Activated CD4-positive, CD25-positive, alpha-beta regulatory T cell (primary cell): Measurements from ENCODE around the gene CRB3.
"Not testable (repeated sequence)": the region's sequence is repeated elsewhere in the genome, so short reads cannot be mapped to it uniquely, and the experiment has no call there.

Source experiments
- DNase-seq, 4 experiments: peaks; one replicate each; lab custom pipeline; 2025; lab: John Stamatoyannopoulos, UW

CRB3 gene

GRCh38 chr19:6464070-6464873, at the start of gene CRB3:
CRB3 (plus strand) TSS chr19:6464271; CDS start chr19:6464702, 431 bp downstream.
- peak in 3 of 4 experiments; percentile 5 to 40 (median 31) for DNase-seq

DNA sequence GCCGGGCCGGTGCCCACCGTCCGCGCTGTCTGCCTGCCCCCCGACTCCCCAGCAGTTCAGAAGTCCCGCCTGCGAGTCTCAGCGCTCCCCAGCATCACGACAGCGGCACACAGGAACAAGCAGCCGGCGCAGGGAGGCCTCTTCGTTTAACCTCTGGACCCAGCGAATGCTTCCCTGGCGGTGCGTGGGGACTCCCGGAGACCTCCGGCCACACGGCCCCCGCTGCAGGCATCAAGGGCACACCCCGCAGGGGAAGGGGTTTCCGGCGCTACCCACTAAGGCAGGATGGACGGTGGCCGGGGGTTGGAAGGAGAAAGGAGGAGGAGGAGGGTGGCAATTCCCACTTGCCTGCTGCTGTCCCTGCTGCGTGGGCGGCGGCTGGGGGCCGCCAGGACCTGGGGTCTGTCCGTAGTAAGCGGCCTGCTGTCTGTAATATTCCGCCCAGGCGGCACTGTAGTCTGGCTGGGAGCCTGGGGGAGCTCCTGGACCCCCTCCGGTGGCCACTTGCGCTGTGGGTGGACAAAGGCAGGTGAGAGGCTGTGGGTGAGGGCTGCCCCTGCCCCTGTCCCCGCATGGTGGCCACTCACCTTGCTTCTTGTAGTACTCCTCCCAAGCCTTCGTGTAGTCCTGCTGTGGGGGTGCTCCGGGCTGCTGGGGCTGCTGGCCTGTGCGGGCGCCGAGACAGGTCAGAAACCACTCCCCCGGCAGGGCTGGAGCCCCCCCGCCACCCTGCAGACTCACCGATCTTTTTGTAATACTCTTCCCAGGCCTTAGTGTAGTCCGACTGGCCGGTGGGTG, 49.1 kb upstream of the CRB3 start:
- DNase-seq, result no peak

GRCh38 chr19:6415591-6416190, 48.4 kb upstream of the CRB3 start:
- no peak for DNase-seq

GRCh38 chr19:6416658-6417405, 47.2 kb upstream of the CRB3 start:
- DNase-seq, result no peak

- DNase-seq, result no peak
These were observed 46.1 kb upstream of the CRB3 start for GRCh38 chr19:6417713-6418561.

DNA sequence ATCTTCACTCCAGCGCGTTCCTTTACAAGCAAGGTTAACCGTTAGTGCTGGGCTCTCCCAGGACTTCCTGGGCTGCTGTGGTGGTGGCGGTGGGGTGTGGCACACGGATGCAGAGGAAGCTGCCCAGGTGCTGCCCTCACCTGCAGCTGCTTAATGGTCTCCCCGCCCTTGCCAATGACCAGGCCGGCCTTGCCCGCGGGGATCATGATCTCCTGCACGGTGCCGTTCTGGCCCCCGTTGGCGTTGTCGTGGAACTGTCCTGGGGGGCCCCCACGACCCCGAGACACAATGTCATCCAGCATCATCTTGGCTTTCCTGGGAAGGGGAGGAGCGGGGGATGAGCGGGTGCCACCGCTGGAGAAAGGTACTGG, 45.5 kb upstream of the CRB3 start:
- DNase-seq, result no peak

DNA sequence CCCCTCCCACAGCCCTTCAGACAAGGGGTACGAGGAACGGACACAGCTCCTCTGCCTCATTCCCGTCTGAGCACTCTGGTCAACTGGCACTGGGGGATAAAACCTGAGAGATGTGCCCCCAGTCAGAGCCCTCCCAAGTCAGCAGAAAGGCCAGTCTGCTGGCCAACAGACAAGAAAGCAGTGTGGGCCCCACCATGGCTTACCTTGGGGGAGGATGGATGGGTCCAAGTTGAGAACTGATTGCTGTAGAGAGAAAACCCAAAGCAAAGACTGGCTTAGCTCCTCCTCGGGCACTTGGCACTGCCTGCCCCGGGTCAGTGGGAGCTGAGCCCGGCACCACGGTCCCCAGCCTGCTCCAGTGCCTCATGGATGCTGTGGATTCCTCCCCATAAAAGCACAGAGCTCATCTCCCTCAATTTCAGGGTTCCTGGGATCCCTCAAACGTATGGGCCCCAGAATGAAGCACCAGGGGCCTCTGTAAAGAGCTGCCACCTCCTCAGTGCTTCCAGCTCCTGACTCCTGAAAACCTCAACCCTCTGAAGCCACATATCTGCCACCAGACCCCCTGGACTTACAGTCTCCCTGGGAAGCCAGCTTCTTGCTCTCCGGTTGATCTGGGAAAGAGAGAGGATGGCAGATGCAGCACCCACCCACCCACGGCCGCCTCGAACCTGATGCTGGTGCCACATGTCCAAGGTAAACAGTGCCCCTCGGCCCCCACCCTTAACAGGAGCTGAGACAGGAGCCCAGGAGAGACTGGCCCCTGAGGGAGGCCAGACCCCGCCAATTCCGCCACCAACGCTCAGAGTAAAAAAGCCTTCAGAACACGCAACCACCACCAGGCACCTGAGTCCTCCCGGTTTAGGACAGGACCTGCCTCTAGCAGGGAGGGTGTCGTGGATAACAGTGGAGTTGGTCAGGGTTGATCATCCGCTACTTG, 42.7 kb upstream of the CRB3 start:
- DNase-seq, result no peak

GRCh38 chr19:6423499-6424194, 40.4 kb upstream of the CRB3 start:
- no peak for DNase-seq

DNA sequence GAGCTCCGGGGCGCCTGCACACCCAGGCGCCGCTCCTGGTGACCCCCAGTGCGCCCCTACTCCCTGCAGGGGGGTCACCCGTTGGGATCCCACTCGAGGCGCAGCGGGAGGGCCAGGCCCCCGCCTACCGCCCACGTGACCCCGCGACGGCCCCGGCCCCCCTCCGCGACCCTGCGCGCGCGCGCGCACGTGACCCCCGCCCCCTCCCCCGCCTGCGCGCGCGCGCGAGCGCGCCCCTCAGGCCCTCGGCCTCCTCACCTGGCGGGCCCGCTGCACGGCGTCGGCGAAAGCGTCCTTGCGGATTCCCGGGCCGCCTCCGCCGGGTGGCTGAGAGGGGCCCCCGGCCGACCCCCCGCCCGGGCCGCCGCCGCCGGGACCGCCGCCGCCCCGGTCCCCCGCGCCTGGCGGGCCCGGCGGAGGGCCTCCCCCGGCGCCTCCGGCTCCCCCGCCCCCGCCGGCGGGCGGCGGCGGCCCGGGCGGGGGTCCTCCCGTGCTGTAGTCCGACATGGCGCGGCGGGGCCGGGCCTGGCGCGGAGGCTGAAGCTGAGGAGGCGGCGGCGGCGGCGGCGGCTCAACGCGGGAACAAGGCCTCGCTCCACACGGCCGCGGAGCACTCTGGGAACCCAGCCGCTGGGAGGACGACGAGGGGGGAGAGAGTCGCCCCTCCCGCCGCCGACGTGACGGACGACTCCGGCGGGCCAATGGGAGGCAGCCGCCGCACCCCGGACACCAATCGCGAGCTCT, 39.7 kb upstream of the CRB3 start, which contains the start of gene KHSRP:
Gene KHSRP, minus strand, starts transcription at position 617 of the 744 bp plus-strand sequence. Its CDS starts 110 bp downstream, at position 507.
- no peak for DNase-seq

DNA sequence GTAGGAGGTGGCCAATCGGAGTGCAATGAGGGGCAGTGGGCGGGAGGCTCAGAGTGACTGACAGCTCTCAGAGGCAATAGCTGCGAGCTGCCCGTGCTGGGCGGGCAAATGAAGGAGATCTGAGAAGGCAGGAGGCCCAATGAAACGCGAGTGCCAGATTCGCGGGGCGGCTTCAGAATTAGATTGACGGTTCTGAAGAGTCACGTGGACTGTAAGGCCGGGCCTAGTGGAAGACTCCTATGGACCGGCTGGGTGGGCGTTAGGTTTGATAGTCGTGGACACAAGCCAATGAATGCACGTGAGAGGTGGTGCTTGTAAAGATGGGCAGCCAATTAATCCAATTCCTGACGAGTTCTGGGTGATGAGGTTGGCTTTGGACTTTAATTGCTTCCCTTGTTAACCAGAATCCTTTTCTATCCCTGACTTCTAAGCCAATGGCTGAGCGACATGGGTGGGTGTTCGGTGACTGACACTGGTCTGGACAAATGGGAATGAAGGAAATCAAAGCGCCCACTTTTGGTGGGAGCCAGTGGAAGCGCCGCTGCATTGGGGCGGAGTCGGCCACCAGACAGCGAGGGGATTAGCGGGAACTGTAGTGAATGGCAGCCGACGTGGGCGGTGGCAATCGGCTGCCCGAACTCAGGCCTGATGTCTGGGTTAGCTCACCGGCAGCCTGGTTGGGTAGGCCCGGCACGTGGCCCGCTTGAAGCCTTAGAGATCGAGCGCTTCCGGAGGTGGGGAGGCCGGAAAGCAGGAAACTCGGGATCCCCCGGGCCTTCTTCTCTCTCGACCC, 38.9 kb upstream of the CRB3 start:
- peak; percentile 94 to 98 (median 98) for DNase-seq

GRCh38 chr19:6425732-6426620, 38.1 kb upstream of the CRB3 start:
- no peak for DNase-seq

- DNase-seq, result no peak
These were observed 36.9 kb upstream of the CRB3 start for GRCh38 chr19:6427131-6427530.

DNA sequence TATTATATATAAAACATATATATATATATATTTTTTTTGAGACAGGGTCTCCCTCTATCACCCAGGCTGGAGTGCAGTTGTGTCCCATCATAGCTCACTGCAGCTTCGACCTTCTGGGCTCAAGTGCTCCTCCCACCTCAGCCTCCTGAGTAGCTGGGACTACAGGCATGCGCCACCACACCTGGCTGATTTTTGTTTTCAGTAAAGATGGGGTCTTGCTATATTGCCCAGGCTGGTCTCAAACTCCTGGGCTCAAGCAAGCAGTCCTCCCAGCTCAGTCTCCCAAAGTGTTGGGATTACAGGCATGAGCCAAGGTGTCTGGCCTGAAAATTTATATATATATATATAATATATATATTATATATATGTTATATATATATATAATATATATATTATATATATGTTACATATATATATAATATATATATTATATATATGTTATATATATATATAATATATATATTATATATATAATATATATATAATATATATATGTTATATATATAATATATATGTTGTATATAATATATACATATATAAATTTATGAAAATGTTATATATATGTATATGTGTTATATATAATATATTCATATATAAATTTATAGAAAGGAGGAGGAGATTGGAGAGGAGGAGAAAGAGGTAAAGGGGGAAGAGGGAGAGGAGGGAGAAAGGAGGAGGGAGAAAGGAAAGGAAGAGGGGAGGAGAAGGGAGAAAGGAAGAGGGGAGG, 35.2 kb upstream of the CRB3 start:
- not testable (repeated sequence) for DNase-seq

GRCh38 chr19:6429419-6430221, 34.5 kb upstream of the CRB3 start:
- DNase-seq, result no peak

DNA sequence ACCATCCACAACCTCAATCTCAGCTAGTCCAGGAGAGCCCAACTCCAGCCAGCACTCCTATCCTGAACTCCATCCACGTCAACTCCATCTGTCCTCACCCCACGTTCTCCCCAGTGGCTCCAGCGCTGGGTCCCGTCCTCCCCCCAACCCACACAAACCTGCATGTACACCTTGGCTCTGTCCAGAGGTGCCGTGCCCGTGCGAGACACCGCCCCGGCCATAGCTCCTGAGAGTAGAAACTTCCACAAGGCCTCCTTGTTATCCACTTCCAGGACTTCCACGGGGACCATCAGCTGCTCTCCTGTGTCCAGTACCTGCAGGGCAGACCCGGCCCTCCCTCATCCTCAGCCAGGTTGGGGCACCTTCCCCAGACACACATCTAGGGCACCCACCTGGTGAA, 32.2 kb upstream of the CRB3 start:
- DNase-seq, result no peak
